Keratinocyte (primary cell): ENCODE measurements around the gene ARL6IP4. TPM values are rescaled to one million over a fixed set of nuclear protein-coding genes. Genes with fewer than 3 reads are reported as not detected.

Source experiments
- DNase-seq: peaks from one replicate; pipeline ENCODE4 v3.0.0-alpha.2; 2011; ENCODE audit warnings: low read depth, missing footprints, low spot score
- FAIRE-seq: peaks from 2 replicates; lab custom pipeline; 2011; peaks lifted over from hg19 to GRCh38; lab: Jason Lieb, UNC
- H2AFZ ChIP-seq: 2 replicates; pipeline ENCODE4 v1.6.0; 2012; ENCODE audit warnings: low read length, control low read depth, inconsistent platforms; ENCODE audit not compliant: control insufficient read depth
- H3K27ac ChIP-seq: 2 replicates; pipeline ENCODE4 v1.5.1; 2011; ENCODE audit warnings: low read length; ENCODE audit not compliant: control insufficient read depth, insufficient read depth
- H3K27me3 ChIP-seq: 3 replicates; pipeline ENCODE4 v1.6.0; 2011; ENCODE audit warnings: low read length; ENCODE audit not compliant: control insufficient read depth, insufficient read depth; ENCODE audit errors: extremely low read depth
- H3K36me3 ChIP-seq, 2 experiments: 2 replicates in 1 of 2; 3 replicates in 1 of 2; pipeline ENCODE4 v1.5.1; 2011; ENCODE audit warnings: low read length in 2 of 2, mild to moderate bottlenecking in 1 of 2; ENCODE audit not compliant: control insufficient read depth in 2 of 2, insufficient read depth in 2 of 2; ENCODE audit errors: extremely low read depth in 1 of 2
- H3K4me1 ChIP-seq: 3 replicates; pipeline ENCODE4 v1.5.1; 2011; ENCODE audit warnings: low read length; ENCODE audit not compliant: control insufficient read depth, insufficient read depth; ENCODE audit errors: extremely low read depth
- H3K4me2 ChIP-seq: 3 replicates; pipeline ENCODE4 v1.6.0; 2011; ENCODE audit warnings: low read depth, low read length; ENCODE audit not compliant: control insufficient read depth, insufficient read depth; ENCODE audit errors: extremely low read depth
- H3K4me3 ChIP-seq, 3 experiments: fragments of 200-600 bp in 1 of 3; sonication (generic) in 1 of 3; 2 replicates in 2 of 3; 3 replicates in 1 of 3; pipeline ENCODE4 v1.5.1; 2011 to 2016; ENCODE audit warnings: low read length in 3 of 3, mild to moderate bottlenecking in 3 of 3, control low read depth in 2 of 3, inconsistent platforms in 1 of 3, low read depth in 1 of 3, mixed read lengths in 1 of 3, mixed run types in 1 of 3, moderate library complexity in 1 of 3; ENCODE audit not compliant: control insufficient read depth in 2 of 3, insufficient read depth in 2 of 3; ENCODE audit errors: extremely low read depth in 1 of 3
- H3K79me2 ChIP-seq: 2 replicates; pipeline ENCODE4 v1.6.0; 2012; ENCODE audit warnings: low read length; ENCODE audit not compliant: control insufficient read depth, insufficient read depth
- H3K9ac ChIP-seq: 3 replicates; pipeline ENCODE4 v1.6.0; 2011; ENCODE audit warnings: low read length; ENCODE audit not compliant: control insufficient read depth, insufficient read depth; ENCODE audit errors: extremely low read depth
- H3K9me1 ChIP-seq: 3 replicates; pipeline ENCODE4 v1.6.0; 2011; ENCODE audit warnings: low read length; ENCODE audit not compliant: control insufficient read depth, insufficient read depth; ENCODE audit errors: extremely low read depth
- H3K9me3 ChIP-seq: 2 replicates; pipeline ENCODE4 v1.5.1; 2012; ENCODE audit warnings: low read depth, low read length; ENCODE audit not compliant: control insufficient read depth
- H4K20me1 ChIP-seq: 3 replicates; pipeline ENCODE4 v1.6.0; 2011; ENCODE audit warnings: low read length; ENCODE audit not compliant: control insufficient read depth, insufficient read depth; ENCODE audit errors: extremely low read depth
- CTCF ChIP-seq, 3 experiments: IDR thresholded peaks in 1 of 3; conservative IDR thresholded peaks in 1 of 3; optimal IDR thresholded peaks in 1 of 3; 2 replicates in 2 of 3; 3 replicates in 1 of 3; pipeline versions ENCODE3 to v1.5.1; 2011; ENCODE audit warnings: low read length in 3 of 3, mild to moderate bottlenecking in 3 of 3, moderate library complexity in 2 of 3, control low read depth in 1 of 3, inconsistent platforms in 1 of 3; ENCODE audit not compliant: insufficient read depth in 2 of 3; ENCODE audit errors: extremely low read depth in 1 of 3
- EZH2 ChIP-seq: IDR thresholded peaks from one replicate; pipeline ENCODE4 v1.6.1; 2012; ENCODE audit warnings: inconsistent platforms, mild to moderate bottlenecking, low read length, moderate library complexity
- dilution Hi-C: fragments of 300-500 bp; cut with MboI; formaldehyde crosslinking; loops from one replicate; pipeline ENCODE4 v1.7.0; 2020; ENCODE audit warnings: low sequenced_read_pairs; ENCODE audit not compliant: extremely low pct_ligation_motif_present
- polyA plus RNA-seq, 5 experiments: library from polyadenylated mRNA; depleted of rRNA in 3 of 5; stranded (reverse) in 3 of 5; stranded (forward) in 1 of 5; unstranded in 1 of 5; fragments of >200 nt; gene quantifications; 1 replicate in 1 of 5; 2 replicates in 3 of 5; 3 replicates in 1 of 5; pipeline versions ENCODE4 v1.2.1 to v1.2.3, GENCODE V29; 2011 to 2012; ENCODE audit warnings: missing spikeins in 2 of 5, low read depth in 1 of 5, low replicate concordance in 1 of 5

Gene ARL6IP4
- polyA plus RNA-seq, 1 donor (not counting 4 experiments of a cell fraction or from before 2014, with no cell fraction given), result 144 TPM

GRCh38 chr12:122949405-122949804, 31.1 kb upstream of the ARL6IP4 start:
- Histone ChIP-seq H3K4me1 (peaks cover 39% of the 10 kb centered on the region), H3K27ac (no peak overlapping the region), H2AFZ (no peak overlapping the region), H3K27me3 (no peaks in the 10 kb centered on the region), H4K20me1 (no peaks in the 10 kb centered on the region), H3K9ac (no peak overlapping the region), H3K4me3 (no peak overlapping the region), H3K9me3 (no peaks in the 10 kb centered on the region), H3K79me2 (no peaks in the 10 kb centered on the region), H3K9me1 (no peaks in the 10 kb centered on the region), H3K4me2 (no peak overlapping the region), H3K36me3 (no peaks in the 10 kb centered on the region)
- FAIRE-seq (no peak), DNase-seq (no peak)
- TF ChIP-seq EZH2 (no peak), CTCF (optimal IDR thresholded peaks at IDR 0.05 in 1 of 3, IDR thresholded peaks at IDR 0.05 in 1 of 3, conservative IDR thresholded peaks at IDR 0.05 in 1 of 3; ENCODE audit: extremely low read depth in 1 of 3, insufficient read depth in 2 of 3, low read length in 3 of 3) (no peak)
- dilution Hi-C loops, result no loop called here

DNA sequence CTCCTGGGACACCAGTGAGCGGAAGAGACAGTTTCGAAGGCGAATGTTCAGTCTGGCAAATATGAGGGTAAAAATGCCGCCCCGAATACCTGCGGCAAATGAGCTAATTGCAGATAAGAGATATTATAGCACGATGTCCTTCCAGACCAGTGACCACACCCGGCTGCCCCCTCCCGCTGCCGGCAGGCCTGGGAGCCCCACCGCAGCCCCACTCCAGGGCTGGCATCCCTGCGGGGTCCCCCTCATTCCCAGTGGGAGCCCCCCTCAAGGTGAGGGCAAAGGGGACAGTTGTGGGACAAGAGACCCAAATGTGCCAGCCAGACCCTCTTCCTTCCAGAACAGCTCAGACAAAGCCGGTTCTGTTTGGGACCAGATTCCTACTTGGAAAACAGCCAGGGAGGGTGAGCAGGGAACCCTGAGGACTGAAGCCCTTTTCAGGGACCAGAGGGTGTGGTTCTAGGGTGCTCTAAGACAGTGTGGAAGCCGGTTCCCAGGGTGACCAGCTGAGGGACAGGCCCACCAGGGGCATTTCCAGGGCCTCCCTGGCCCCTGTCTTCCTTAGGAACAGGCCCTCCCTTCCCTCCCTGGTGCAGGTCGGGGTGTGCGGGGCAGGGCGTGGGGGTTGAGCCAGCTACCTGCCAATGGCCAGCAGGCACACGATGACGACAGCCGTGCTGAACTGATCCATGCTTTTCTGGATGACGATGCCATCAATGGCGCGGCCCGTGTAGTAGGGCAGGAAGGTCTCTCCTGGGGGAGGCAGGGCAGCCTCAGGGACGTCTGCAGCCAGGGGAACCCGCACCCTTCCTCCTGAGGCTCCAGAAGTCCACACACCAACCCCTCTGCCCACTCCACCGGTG, 30.4 kb upstream of the ARL6IP4 start:
- Histone ChIP-seq H3K4me3 (no peak overlapping the region), H3K36me3 (no peaks in the 10 kb centered on the region), H3K27me3 (no peaks in the 10 kb centered on the region), H3K79me2 (no peaks in the 10 kb centered on the region), H2AFZ (no peak overlapping the region), H3K9me1 (no peaks in the 10 kb centered on the region), H3K27ac (no peak overlapping the region), H3K4me1 (peaks cover 32% of the 10 kb centered on the region), H4K20me1 (no peaks in the 10 kb centered on the region), H3K9me3 (no peaks in the 10 kb centered on the region), H3K4me2 (no peak overlapping the region), H3K9ac (no peak overlapping the region)
- FAIRE-seq, result no peak
- TF ChIP-seq CTCF (optimal IDR thresholded peaks at IDR 0.05 in 1 of 3, IDR thresholded peaks at IDR 0.05 in 1 of 3, conservative IDR thresholded peaks at IDR 0.05 in 1 of 3; ENCODE audit: extremely low read depth in 1 of 3, insufficient read depth in 2 of 3, low read length in 3 of 3), result no peak
- TF ChIP-seq EZH2, result no peak
- DNase-seq, result no peak
- dilution Hi-C loops, result no loop called here
